GM18909 (cell line): ENCODE data around the gene FHOD3.

Experiments used
- ATAC-seq: cut with Tn5 transposase; IDR thresholded peaks from one replicate; pipeline ENCODE4 v1.9.1; 2021; ENCODE audit warnings: mild to moderate bottlenecking; ENCODE audit not compliant: unreplicated experiment, poor library complexity

The FHOD3 gene

DNA sequence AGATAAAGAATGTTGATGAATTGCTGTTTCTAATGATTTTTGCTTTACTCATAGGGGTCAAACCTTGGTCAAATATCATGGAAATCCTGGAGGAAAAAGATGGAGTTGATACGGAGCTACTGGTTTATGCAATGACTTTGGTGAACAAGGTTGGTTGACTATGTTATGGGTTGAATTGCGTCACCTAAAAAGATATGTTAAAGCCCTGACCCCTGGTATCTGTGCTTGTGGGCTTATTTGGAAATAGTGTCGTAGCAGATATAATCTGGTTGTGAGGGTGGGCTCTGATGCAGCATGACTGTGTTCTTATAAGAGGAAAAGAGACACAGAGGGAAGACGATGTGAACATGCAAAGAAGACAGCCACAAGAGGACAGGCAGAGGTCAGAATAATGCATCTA, 305.1 kb downstream of the FHOD3 start:
- ATAC-seq, result no peak

DNA sequence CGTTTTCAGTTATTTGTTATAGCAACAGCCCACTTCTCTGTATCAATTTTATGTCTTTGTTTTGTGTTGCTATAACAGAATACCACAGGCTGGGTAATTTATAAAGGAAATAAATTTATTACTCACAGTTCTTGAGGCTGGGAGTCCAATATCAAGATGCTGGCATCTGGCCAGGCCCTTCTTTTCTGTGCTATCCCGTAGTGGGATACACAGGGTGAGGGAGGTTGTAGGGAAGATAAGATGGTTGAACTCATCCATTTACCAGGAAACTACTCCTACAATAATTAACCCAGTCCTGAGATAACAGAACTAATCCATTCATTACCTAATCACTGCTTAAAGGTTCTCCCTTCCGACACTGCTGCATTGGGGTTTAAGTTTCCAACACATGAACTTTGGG, 310.6 kb downstream of the FHOD3 start:
- ATAC-seq, result no peak

DNA sequence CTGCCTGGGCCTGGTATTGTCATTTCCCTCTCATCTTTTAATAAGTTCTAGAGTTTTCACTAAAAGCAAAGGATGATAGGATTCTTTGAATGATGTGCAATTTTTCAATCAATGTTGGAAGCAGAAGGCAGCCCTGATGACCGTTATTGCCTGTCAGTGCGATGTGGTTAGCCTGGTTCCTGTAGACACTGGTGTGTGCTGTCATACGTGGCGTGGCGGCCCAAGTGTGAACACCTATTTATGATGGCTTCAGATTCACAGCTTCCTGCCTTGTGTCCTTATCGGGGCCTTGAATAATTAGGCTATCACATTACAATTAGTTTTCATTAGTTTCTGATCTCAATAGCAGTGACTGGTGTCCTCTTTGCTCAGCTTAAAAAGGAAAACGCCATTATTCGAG, 312.7 kb downstream of the FHOD3 start:
- ATAC-seq, result no peak

DNA sequence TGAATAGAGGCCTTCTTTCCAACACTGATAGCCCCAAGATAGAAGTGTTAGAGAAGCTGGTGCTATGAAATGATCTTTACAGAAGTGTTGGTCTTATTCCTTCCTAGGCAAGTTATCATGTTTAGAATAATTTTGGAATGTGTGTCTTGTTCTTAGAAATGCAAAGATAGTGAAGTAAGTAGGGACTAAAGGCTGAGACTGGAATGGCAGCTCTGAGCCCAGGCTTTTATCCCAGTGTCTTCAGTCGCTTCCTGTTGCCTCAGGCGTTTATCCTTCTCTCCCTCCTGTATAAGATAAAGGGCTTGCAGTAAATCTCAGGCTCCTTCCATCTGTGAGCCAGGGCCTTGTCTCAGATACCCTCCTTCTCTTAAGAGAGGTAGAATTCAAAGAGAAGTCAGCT, 313.1 kb downstream of the FHOD3 start:
- ATAC-seq, result no peak

DNA sequence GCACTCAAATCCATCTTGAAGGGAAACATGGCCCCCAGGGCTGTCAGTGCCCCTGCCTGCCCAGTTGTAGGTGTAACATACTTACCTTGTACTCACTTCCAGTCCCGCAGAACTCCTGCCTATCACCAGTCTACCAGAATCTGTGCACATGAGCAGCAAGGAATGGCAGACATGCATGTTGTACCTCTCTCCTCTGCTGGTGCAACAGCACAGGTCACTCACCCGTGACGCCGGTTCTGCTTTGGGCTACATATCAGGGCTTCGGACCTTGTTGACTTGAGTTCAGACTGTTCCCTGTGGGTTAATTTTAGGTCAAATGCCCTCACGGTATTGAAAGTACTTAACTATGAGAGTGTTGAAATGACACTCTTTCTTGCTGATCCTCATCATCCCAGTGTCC, 315.6 kb downstream of the FHOD3 start:
- no peak for ATAC-seq

DNA sequence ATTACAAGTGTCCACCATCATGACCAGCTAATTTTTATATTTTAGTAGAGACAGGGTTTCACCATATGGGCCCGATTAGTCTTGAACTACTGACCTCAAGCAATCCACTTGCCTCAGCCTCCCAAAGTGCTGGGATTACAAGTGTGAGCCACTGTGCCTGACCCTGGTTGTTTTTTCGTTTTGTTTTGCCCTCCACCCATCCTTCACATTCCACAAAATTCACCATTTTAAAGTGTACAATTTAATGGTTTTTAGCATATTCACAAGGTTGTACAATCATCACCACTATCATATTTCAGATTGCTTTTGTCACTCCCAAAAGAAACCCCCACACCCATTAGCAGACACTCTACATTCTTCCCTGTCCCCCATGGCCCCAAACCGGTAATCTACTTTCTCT, 316.3 kb downstream of the FHOD3 start:
- no peak for ATAC-seq

DNA sequence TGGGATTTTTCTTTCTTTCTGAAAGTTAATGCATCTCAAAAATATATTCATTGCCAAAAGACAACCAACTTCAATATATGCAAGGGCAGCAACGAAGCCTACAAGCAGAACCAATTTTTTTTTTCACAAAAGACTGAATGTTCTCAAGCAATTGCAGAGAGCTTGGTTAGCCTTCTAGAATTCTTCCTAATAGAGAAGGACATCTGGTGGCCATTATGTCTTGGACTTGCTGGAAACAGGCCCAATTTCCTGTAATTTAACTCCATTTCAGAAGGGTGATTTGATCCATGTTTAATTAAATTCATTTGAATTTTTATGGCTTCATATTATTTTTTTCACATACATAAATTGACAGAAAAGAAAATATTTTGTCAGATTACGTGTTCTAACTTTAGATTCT, 323.3 kb downstream of the FHOD3 start:
- ATAC-seq, result no peak

DNA sequence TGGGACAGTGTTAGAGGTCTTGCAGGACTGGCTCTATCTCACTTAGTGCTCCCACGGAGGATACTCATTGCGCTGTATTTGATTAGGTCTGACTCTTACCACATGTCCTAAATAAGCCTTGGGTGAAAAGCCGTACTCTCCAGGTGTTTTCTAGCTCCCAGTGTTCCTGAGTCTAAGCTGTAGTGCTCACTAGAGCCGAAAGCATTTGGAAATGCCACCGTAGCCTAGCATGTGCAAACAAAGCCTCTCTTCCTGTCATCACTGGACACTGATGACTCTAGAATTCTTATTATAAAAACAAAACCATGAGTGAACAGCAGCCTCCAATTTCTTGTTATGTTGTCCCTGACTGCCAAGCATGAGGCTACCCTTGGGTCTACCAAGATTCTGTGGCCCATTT, 325.1 kb downstream of the FHOD3 start:
- no peak for ATAC-seq

DNA sequence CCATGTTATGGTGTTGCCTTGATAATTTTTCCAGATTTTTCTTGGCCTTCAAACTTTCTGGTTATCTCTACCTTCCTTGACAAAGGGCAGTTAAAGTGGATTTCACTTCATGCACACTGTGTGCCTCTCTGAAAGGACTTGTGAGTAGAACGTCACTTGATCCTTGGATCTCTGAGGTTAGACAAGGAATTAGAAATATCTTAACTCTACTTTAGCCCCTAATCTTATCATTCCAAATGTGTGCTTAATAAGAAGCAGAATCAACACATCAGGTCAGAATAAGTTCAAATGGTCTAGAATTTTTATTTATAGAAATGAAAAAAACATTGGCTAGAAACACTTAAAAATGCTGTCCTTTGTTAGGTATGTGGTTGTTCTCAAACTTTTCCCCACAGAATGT, 325.6 kb downstream of the FHOD3 start:
- ATAC-seq, result no peak

DNA sequence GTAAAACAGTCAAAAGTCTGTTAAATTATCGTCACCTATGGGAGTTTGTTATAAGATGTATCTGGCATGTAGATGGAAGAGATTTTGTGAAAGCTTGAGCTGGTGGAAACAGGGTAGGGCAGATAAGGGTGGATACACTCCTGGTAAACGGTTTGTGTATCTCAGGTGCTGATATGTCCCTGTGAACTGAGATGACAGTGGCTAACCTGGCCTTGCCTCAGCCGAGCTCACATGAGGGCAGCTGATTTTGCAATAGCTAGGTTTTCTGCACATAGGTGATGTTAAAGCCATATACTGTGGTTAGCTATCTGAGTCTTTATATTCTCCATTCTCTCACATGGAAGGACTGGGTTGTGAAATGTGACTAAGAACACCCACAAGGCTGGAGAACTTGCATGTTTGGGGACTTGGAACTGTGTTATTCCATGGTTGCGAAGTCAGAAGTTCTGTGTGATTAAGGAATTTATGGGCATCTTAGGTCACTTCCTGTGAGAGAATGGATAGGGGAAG, 326.2 kb downstream of the FHOD3 start:
- no peak for ATAC-seq

DNA sequence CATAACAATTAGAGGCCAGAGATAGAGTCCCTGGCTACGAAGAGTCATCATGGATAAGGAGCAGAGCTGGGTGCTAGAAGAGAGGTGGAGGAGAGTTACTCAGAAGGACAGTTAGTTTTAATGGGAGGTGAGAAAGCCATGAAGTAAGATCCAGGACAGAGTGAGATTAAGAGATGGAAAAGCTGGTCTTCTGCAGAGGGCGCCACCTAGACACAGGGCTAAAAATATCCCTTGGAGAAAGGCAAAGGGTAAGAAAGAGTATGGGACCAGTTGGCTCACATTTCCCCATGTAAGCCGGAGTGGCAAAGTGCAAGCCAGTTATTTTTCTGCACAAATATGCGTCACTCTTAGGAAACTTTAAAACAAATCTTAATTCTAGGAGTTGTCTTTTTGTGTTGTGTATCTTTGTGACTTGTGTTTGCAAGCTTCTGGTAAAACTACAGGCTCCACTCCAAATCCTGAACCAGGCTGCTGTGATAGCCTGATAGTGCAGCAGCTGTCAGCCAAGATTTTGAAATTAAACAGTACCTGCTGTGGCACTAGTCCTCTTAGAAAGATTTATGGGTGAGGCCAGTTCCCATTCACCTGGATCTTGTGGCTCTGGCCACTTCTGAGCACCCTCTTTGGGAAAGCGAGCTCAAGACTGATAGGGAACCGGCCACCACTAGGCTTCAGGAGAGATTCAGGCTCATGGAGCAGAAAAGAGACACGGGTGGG, 327.1 kb downstream of the FHOD3 start:
- ATAC-seq, result no peak

DNA sequence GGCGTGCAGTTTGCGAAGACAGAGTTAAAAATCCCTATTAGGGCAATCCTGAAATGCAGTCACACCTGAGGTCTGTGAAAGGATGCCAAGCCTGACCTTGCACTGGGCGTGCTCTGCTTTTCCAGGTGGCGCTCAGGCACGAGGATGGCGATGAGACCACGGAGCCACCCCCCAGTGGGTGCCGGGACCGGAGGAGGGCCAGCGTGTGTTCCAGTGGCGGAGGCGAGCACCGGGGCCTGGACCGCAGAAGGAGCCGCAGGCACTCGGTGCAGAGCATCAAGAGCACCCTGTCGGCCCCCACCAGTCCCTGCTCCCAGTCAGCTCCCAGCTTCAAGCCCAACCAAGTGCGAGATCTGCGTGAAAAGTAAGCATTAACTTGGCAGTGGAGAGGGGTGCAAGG, 327.9 kb downstream of the FHOD3 start:
- no peak for ATAC-seq

DNA sequence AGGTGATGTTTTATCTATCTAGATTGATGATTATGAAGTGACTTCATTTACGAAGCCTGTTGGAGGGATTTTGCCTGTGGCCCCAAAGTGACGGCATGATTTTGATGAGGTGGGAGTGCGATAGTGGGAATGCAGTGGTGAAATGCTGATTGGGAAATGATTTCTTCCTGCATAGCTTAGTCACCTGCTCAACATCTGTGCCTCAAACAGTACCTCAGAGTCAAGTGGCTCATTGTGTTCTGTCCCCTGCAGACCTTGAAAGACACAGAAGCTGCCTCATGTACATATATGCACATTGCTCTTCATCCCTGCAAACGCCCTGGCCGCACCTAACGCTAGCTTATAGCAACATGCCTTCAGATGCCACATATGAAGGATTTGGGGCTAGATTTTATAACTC, 330.1 kb downstream of the FHOD3 start:
- ATAC-seq, result no peak

DNA sequence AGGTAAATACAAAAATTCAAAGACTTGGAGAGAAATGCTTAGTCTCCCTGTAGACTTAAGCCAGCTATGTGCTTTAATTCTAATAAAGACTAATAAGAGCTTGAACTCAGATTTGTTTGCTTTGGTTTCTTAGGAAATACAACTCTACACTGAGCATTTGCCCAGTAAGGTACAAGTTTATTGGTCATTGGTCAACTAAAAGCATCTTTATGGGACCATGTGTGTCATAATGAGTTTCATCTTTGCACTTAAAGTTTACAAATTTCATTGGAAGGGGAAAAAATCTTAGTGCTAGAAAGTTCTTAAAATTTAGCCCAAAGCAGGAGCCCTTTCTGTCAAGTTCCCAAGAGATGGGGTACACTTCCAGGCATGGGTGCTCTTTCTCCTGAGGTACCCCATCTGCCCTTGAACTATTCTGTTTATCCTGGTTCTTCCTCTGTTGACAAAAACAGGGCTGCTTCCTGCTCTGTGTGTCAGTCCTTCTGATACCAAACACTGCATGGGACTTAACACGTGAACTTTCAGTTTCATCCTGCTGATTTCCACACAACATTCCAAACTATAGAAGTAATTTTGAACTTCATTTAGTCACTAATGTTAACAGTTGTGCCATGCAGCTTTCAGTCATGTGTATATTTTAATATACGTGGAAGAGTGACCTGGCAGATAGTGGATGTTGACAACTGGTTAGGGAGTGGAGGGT, 331.1 kb downstream of the FHOD3 start:
- no peak for ATAC-seq

DNA sequence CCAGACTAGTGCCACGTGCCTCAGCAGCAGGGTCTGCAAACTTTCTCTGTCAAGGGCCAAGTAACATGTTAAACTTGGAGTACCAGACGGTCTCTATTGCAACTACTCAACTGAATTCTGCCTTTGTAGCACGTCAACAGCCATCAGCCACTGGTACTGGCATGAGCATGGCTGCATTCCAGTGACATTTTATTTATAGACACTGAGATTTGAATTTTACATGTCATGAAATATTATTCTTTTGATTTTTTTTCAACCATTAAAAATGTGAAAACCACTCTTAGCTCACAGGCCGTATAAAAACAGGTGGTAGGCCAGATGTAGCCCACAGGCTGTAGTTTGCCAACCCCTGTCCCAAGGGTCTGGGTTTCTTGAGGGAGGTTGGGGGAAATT, 331.6 kb downstream of the FHOD3 start:
- no peak for ATAC-seq

DNA sequence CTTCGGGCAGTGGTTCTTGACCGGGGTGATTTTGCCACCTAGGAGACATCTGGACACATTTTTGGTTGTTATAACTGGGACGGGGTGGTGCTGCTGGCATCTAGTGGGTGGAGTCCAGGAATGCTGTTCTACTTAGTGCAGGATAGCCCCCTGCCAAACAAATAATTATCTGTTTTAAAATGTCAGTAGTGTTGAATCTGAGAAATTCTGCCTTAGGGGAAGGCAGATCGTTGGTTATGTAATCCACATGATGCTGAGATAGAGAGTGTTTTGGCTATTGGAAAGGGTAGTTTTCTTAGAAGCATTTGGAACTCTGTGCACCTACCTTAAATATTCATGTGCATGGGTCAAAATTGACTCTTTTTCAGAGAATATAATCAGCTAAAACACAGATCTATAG, 332.3 kb downstream of the FHOD3 start:
- ATAC-seq, result no peak

DNA sequence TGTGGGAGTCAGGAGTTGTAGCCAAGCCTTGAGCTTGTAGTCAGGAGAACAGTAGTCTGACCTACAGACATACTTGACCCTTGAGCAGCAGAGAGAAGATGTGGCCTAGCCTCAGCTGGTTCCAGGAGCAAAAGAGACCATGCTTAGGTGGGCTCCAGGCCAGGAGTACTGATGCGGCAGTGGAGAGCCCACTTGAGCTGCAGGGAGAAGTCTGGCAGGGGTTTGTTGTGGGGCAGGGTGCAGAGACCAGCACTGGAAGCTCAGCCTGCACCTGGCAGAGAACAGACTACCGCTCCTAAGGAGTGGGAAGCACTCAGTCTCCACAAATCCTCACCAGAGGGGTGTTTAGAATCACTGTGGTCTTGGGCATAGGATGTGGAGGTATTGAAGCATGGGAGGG, 333.4 kb downstream of the FHOD3 start:
- no peak for ATAC-seq

DNA sequence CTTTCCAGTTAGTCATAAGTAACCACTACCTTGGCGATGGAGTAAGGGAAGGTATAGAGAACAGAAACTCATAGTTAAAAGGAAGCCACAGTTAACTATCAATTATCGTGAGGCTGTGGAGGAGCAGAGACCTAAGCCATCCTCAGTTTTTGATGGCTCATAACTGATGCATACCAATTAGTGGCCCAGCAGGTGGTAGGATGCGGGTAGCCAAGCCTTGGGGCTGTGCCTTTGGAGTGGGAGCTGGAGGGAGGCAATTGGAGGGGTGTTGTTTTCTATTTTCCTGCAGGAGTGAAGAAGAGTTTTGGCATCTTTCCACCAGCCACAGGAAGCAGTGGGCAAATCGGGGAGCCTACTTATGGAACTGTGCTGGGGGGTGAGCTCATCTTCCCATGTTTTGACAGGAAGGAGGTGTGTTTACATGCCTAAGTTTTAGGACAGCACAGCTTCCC, 336.5 kb downstream of the FHOD3 start:
- peak; percentile 33 for ATAC-seq

DNA sequence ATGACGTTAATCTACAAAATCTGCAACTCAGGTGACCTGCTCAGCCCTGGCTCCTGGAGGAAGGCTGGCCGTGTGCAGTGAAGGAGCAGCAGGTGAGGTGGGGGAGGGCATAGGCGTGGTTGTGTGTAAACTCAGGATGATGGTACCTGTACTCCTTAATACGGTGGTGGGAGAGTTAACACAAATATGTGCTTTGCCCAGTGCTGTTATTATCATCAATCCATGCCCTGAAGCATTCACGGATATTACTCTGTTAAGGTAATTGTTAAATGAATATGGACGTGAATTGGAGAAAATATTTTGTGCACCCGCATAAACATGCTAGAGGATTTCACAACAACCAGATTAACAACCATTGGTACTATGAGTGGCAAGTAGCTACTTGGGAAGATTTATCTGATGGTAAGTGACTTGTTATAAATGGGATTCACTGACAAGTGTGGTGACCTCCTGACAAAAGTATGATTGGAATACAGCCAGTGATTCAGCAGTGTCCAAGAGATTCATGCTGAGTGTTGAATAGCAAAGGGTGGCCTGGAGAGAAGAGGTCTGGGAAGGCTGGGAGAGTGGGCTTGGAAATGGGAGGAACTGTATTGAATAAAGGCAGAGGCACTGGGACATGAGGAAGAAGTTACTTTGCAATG, 337.2 kb downstream of the FHOD3 start:
- ATAC-seq, result no peak

DNA sequence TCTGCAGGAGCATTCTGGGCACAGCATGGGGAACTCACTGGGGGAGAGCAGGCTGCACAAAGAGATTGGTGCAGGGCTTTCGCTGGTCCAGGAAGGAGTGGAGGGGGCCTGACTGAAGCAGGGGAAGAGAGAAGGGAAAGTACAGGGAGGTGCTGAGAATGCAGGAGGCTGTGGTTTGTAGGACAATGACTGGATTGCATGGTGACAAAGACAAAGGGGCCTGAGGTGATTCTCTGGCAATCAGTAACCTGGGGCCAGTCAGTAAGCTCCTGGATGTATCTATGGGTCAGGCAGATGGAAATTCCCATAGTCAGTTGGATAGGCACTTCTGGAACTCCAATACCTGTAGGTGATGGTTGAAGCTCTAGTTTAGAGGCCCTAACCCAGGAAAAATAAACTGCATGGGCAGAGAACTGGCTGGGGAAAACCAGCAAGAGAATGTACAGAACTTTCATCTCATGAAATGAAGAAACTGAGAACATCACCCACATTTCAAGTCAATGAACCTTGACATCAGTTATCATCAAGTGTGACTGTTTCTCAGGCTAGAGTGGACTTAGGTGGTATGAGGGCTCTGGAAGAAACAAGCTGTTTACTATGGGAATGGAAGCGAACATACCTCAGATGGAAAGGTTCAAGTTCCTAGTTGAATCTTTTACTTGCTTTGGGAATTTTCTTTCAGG, 338.0 kb downstream of the FHOD3 start:
- peak; percentile 34 for ATAC-seq
